IMR-90 (cell line): ENCODE results near the gene SMYD1. TPM values are rescaled to one million over a fixed set of nuclear protein-coding genes. Genes with fewer than 3 reads are reported as not detected.

Experiments used
- ATAC-seq: fragments of 200-7000 bp; cut with Tn5 transposase; 2 replicates; pipeline ENCODE4 v1.9.1; 2020; ENCODE audit warnings: low read depth, mild to moderate bottlenecking, moderate library complexity
- BruUV-seq: library from RNA; stranded (reverse); fragments of 400-500 nt; replicated peaks from 2 replicates; lab custom pipeline; 2021; lab: Mats Ljungman, UMichigan
- CTCF ChIA-PET: fragments of 300-600 bp; formaldehyde crosslinking; extraction: SDS; loops from one replicate; lab custom pipeline; 2021; ENCODE audit warnings: antibody characterized with exemption; lab: Yijun Ruan, JAX
- POLR2A ChIA-PET: fragments of 300-600 bp; sonication (Branson Sonifier 250); formaldehyde crosslinking; loops from one replicate; lab custom pipeline; 2022; ENCODE audit warnings: antibody characterized with exemption; ENCODE audit not compliant: unreplicated experiment; lab: Charles Lee
- DNase-seq: peaks from one replicate; pipeline ENCODE4 v3.0.0; 2013
- H2AFZ ChIP-seq: replicated peaks from 2 replicates; pipeline ENCODE3; 2013; ENCODE audit warnings: low read length, mild to moderate bottlenecking; ENCODE audit not compliant: poor library complexity
- H2AK5ac ChIP-seq: 2 replicates; pipeline ENCODE4 v1.6.1; 2013; ENCODE audit warnings: low read depth, low read length, inconsistent platforms
- H2AK9ac ChIP-seq: replicated peaks from 2 replicates; pipeline ENCODE3; 2013; ENCODE audit warnings: mild to moderate bottlenecking, low read depth, low read length, moderate library complexity; ENCODE audit not compliant: poor library complexity
- H2BK120ac ChIP-seq: 2 replicates; pipeline ENCODE4 v1.6.1; 2013; ENCODE audit warnings: low read depth, low read length, inconsistent platforms
- H2BK15ac ChIP-seq: 3 replicates; pipeline ENCODE4 v1.6.1; 2013; ENCODE audit warnings: low read depth, low read length, inconsistent platforms
- H2BK20ac ChIP-seq: 2 replicates; pipeline ENCODE4 v1.6.1; 2013; ENCODE audit warnings: low read depth, mild to moderate bottlenecking, inconsistent platforms, low read length, moderate library complexity
- H2BK5ac ChIP-seq: 2 replicates; pipeline ENCODE4 v1.6.1; 2013; ENCODE audit warnings: mild to moderate bottlenecking, low read depth, low read length, inconsistent platforms; ENCODE audit not compliant: poor library complexity, severe bottlenecking
- H3K14ac ChIP-seq: replicated peaks from 2 replicates; pipeline ENCODE4 v1.6.1; 2013; ENCODE audit warnings: low read depth, low read length, inconsistent platforms
- H3K18ac ChIP-seq: 2 replicates; pipeline ENCODE4 v1.6.1; 2013; ENCODE audit warnings: low read depth, low read length, control low read depth
- H3K23ac ChIP-seq: 2 replicates; pipeline ENCODE4 v1.6.1; 2013; ENCODE audit warnings: low read depth, low read length, inconsistent platforms
- H3K27ac ChIP-seq: 2 replicates; pipeline ENCODE4 v1.5.1; 2013; ENCODE audit warnings: mild to moderate bottlenecking, control low read depth, low read length; ENCODE audit not compliant: insufficient read depth
- H3K27me3 ChIP-seq: 2 replicates; pipeline ENCODE4 v1.6.1; 2013; ENCODE audit warnings: low read length; ENCODE audit not compliant: control insufficient read depth, insufficient read depth
- H3K36me3 ChIP-seq: 2 replicates; pipeline ENCODE4 v1.6.1; 2013; ENCODE audit warnings: low read length, mixed read lengths; ENCODE audit not compliant: control insufficient read depth, insufficient read depth
- H3K4ac ChIP-seq: 2 replicates; pipeline ENCODE4 v1.6.1; 2013; ENCODE audit warnings: low read depth, low read length, inconsistent platforms
- H3K4me1 ChIP-seq: 2 replicates; pipeline ENCODE4 v1.6.1; 2013; ENCODE audit warnings: low read length, mixed read lengths; ENCODE audit not compliant: control insufficient read depth, insufficient read depth
- H3K4me2 ChIP-seq: 2 replicates; pipeline ENCODE4 v1.6.1; 2013; ENCODE audit warnings: low read depth, mild to moderate bottlenecking, control low read depth, low read length, moderate library complexity
- H3K4me3 ChIP-seq: 2 replicates; pipeline ENCODE4 v1.5.1; 2013; ENCODE audit warnings: low read depth, mild to moderate bottlenecking, control low read depth, low read length, moderate library complexity; ENCODE audit not compliant: insufficient read depth
- H3K56ac ChIP-seq: 2 replicates; pipeline ENCODE4 v1.6.1; 2013; ENCODE audit warnings: low read length, inconsistent platforms; ENCODE audit not compliant: insufficient read depth; ENCODE audit errors: extremely low read depth
- H3K79me1 ChIP-seq, 2 experiments: 2 replicates each; pipeline ENCODE4 v1.6.1; 2013; ENCODE audit warnings: low read length in 2 of 2, inconsistent platforms in 1 of 2, low read depth in 1 of 2
- H3K9ac ChIP-seq: 2 replicates; pipeline ENCODE4 v1.6.1; 2013; ENCODE audit warnings: low read depth, low read length, control low read depth
- H3K9me1 ChIP-seq: 2 replicates; pipeline ENCODE4 v1.6.1; 2013; ENCODE audit warnings: low read length, inconsistent platforms; ENCODE audit not compliant: insufficient read depth
- H3K9me3 ChIP-seq: 2 replicates; pipeline ENCODE4 v1.6.1; 2013; ENCODE audit warnings: low read length; ENCODE audit not compliant: control insufficient read depth, insufficient read depth
- H4K20me1 ChIP-seq: 2 replicates; pipeline ENCODE4 v1.6.1; 2013; ENCODE audit warnings: low read length, inconsistent platforms; ENCODE audit not compliant: insufficient read depth
- H4K5ac ChIP-seq: 2 replicates; pipeline ENCODE4 v1.6.1; 2013; ENCODE audit warnings: mild to moderate bottlenecking, low read depth, low read length, control low read depth
- H4K8ac ChIP-seq, 2 experiments: 2 replicates each; pipeline ENCODE4 v1.6.1; 2013; ENCODE audit warnings: low read depth in 2 of 2, low read length in 2 of 2, control low read depth in 1 of 2, inconsistent platforms in 1 of 2
- H4K91ac ChIP-seq: 2 replicates; pipeline ENCODE4 v1.6.1; 2013; ENCODE audit warnings: low read depth, low read length, inconsistent platforms; ENCODE audit not compliant: insufficient read depth
- BHLHE40 ChIP-seq: fragments of 150-350 bp; IDR thresholded peaks from 2 replicates; pipeline ENCODE4 v1.6.1; 2016; ENCODE audit warnings: mild to moderate bottlenecking, low read depth, low read length
- CEBPB ChIP-seq: IDR thresholded peaks from 2 replicates; pipeline ENCODE4 v1.6.1; 2012; ENCODE audit warnings: low read depth, low read length, improper control_type of control experiment
- CHD1 ChIP-seq: IDR thresholded peaks from 2 replicates; pipeline ENCODE4 v1.6.1; 2012; ENCODE audit warnings: low read depth, low read length, improper control_type of control experiment
- FOS ChIP-seq: fragments of 150-350 bp; IDR thresholded peaks from 2 replicates; pipeline ENCODE4 v1.6.1; 2016; ENCODE audit warnings: low read depth, low read length
- MAFK ChIP-seq: IDR thresholded peaks from 2 replicates; pipeline ENCODE4 v1.6.1; 2012; ENCODE audit warnings: low read depth, low read length, improper control_type of control experiment
- MAZ ChIP-seq: IDR thresholded peaks from 2 replicates; pipeline ENCODE4 v1.6.1; 2012; ENCODE audit warnings: low read depth, mild to moderate bottlenecking, low read length, improper control_type of control experiment, moderate library complexity, borderline replicate concordance
- MXI1 ChIP-seq: IDR thresholded peaks from 2 replicates; pipeline ENCODE4 v1.6.1; 2012; ENCODE audit warnings: low read depth, mild to moderate bottlenecking, low read length, moderate library complexity, borderline replicate concordance
- POLR2A ChIP-seq: IDR thresholded peaks from 2 replicates; pipeline ENCODE4 v1.6.1; 2012; ENCODE audit warnings: mild to moderate bottlenecking, low read depth, low read length
- RAD21 ChIP-seq: IDR thresholded peaks from 2 replicates; pipeline ENCODE4 v1.6.1; 2012; ENCODE audit warnings: low read length, improper control_type of control experiment
- RCOR1 ChIP-seq: IDR thresholded peaks from 2 replicates; pipeline ENCODE4 v1.6.1; 2012; ENCODE audit warnings: mild to moderate bottlenecking, low read length, improper control_type of control experiment; ENCODE audit not compliant: insufficient replicate concordance
- RFX5 ChIP-seq: IDR thresholded peaks from 2 replicates; pipeline ENCODE4 v1.8.0; 2012; ENCODE audit warnings: low read depth, mild to moderate bottlenecking, low read length, moderate library complexity
- SMC3 ChIP-seq: fragments of 150-350 bp; IDR thresholded peaks from 2 replicates; pipeline ENCODE4 v1.6.1; 2016; ENCODE audit warnings: low read depth, mild to moderate bottlenecking, antibody characterized with exemption, low read length, moderate library complexity
- WGBS, 2 experiments: methylation state at CpG; one replicate each; pipeline versions ENCODE4 v1.1.5 to v1.1.7; 2013; ENCODE audit warnings: missing lambda C conversion rate in 2 of 2; ENCODE audit not compliant: insufficient read length in 1 of 2; ENCODE audit errors: extremely low coverage in 2 of 2; 5-methylcytosine and 5-hydroxymethylcytosine counted together
- dilution Hi-C: fragments of 300-500 bp; cut with HindIII; formaldehyde crosslinking; loops from one replicate; pipeline ENCODE4 v1.14.3; 2018; ENCODE audit warnings: low sequenced_read_pairs; ENCODE audit not compliant: unreplicated experiment
- in situ Hi-C: fragments of 300-500 bp; cut with MboI; formaldehyde crosslinking; loops from 3 replicates; pipeline ENCODE4 v1.14.3; 2019; ENCODE audit warnings: low sequenced_read_pairs, inconsistent platforms, mixed read lengths
- intact Hi-C: fragments of 100-400 bp; cut with micrococcal nuclease; formaldehyde crosslinking; loops from 2 replicates; pipeline ENCODE4 v1.10.0; 2022
- polyA plus RNA-seq, 3 experiments: library from polyadenylated mRNA; depleted of rRNA; stranded (reverse); fragments of >200 nt; gene quantifications; 2 replicates each; pipeline ENCODE4 v1.2.3, GENCODE V29; 2012; ENCODE audit warnings: low replicate concordance in 1 of 3
- total RNA-seq: library from RNA; depleted of rRNA; stranded (reverse); fragments of >200 nt; gene quantifications from 2 replicates; pipeline ENCODE4 v1.2.3, GENCODE V29; 2012
- TF ChIP-seq, protein P1 (sequence below): conservative IDR thresholded peaks from 2 replicates; pipeline ENCODE4 v1.5.1; 2012; ENCODE audit warnings: mild to moderate bottlenecking, low read depth, low read length, improper control_type of control experiment
- TF ChIP-seq, protein P2 (sequence below): fragments of 150-350 bp; IDR thresholded peaks from 2 replicates; pipeline ENCODE4 v1.6.1; 2017; ENCODE audit warnings: mild to moderate bottlenecking, antibody characterized with exemption, low read length, low read depth
- TF ChIP-seq, protein P3 (sequence below): fragments of 150-350 bp; IDR thresholded peaks from 2 replicates; pipeline ENCODE4 v1.6.1; 2016; ENCODE audit warnings: low read depth, mild to moderate bottlenecking, low read length, moderate library complexity, borderline replicate concordance

The SMYD1 gene
- total and polyA plus RNA-seq, 2 of the 4 experiments (the other 2 are of a cell fraction) = not detected

DNA sequence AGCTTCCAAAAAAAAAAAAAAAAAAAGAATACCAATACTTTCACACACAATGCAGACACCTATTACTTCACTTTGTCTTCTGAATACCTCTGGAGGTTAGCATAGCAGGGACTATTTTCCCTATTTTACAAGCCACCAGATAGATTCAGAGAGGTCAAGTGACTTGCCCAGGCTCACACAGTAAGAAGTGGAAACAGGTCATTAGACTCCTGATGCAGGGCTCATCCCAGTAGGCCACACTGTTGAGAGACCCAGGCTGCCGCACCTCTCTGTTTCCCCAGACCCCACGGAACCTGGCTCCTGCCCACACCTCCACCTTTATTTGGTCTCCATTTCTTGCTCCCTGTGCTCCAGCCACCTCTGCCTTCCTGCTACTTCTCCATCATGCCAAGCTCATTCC lies 19.4 kb downstream of the SMYD1 start:
- Histone ChIP-seq H2AFZ (no peak overlapping the region), H3K79me1 (no peaks in the 10 kb centered on the region), H4K5ac (no peak overlapping the region), H3K56ac (no peak overlapping the region), H3K9me1 (no peaks in the 10 kb centered on the region), H3K14ac (no peak overlapping the region), H4K20me1 (no peaks in the 10 kb centered on the region), H3K4me3 (no peak overlapping the region), H2BK5ac (no peak overlapping the region), H3K9me3 (no peaks in the 10 kb centered on the region), H3K9ac (no peak overlapping the region), H2BK15ac (no peak overlapping the region), H3K27me3 (peaks cover 17% of the 10 kb centered on the region), H3K27ac (no peak overlapping the region), H3K4me1 (no peaks in the 10 kb centered on the region), H3K18ac (no peak overlapping the region), H2AK5ac (no peak overlapping the region), H2BK20ac (no peak overlapping the region), H4K91ac (no peak overlapping the region), H2BK120ac (no peak overlapping the region), H3K36me3 (no peaks in the 10 kb centered on the region), H2AK9ac (no peak overlapping the region), H3K4ac (no peak overlapping the region), H3K23ac (no peak overlapping the region), H3K4me2 (no peak overlapping the region), H4K8ac (no peak overlapping the region)
- CTCF ChIA-PET = no interaction called here
- in situ Hi-C loops = no loop called here
- TF ChIP-seq CEBPB (no peak), POLR2A (no peak), MAFK (no peak), BHLHE40 (no peak), FOS (no peak), RCOR1 (no peak), RAD21 (no peak), SMC3 (no peak), CHD1 (no peak), MXI1 (no peak), MAZ (no peak), RFX5 (no peak)
- TF ChIP-seq, protein P1, sequence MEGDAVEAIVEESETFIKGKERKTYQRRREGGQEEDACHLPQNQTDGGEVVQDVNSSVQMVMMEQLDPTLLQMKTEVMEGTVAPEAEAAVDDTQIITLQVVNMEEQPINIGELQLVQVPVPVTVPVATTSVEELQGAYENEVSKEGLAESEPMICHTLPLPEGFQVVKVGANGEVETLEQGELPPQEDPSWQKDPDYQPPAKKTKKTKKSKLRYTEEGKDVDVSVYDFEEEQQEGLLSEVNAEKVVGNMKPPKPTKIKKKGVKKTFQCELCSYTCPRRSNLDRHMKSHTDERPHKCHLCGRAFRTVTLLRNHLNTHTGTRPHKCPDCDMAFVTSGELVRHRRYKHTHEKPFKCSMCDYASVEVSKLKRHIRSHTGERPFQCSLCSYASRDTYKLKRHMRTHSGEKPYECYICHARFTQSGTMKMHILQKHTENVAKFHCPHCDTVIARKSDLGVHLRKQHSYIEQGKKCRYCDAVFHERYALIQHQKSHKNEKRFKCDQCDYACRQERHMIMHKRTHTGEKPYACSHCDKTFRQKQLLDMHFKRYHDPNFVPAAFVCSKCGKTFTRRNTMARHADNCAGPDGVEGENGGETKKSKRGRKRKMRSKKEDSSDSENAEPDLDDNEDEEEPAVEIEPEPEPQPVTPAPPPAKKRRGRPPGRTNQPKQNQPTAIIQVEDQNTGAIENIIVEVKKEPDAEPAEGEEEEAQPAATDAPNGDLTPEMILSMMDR = no peak
- TF ChIP-seq, protein P2, sequence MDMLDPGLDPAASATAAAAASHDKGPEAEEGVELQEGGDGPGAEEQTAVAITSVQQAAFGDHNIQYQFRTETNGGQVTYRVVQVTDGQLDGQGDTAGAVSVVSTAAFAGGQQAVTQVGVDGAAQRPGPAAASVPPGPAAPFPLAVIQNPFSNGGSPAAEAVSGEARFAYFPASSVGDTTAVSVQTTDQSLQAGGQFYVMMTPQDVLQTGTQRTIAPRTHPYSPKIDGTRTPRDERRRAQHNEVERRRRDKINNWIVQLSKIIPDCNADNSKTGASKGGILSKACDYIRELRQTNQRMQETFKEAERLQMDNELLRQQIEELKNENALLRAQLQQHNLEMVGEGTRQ = no peak
- TF ChIP-seq, protein P3, sequence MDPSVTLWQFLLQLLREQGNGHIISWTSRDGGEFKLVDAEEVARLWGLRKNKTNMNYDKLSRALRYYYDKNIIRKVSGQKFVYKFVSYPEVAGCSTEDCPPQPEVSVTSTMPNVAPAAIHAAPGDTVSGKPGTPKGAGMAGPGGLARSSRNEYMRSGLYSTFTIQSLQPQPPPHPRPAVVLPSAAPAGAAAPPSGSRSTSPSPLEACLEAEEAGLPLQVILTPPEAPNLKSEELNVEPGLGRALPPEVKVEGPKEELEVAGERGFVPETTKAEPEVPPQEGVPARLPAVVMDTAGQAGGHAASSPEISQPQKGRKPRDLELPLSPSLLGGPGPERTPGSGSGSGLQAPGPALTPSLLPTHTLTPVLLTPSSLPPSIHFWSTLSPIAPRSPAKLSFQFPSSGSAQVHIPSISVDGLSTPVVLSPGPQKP = no peak
- dilution Hi-C loops = no loop called here
- BruUV-seq = no TSS peak
- intact Hi-C loops = no loop called here
- WGBS, 2 experiments = 73% methylated on average over 2 of the region's 2 CpGs; no CpG with 5 or more reads in 1 of the 2 experiments
- POLR2A ChIA-PET = no interaction called here
- ATAC-seq (no peak), DNase-seq (no peak)
